ENCODE results near the gene AQR. TPM values are rescaled to one million over a fixed set of nuclear protein-coding genes. Genes with fewer than 3 reads are reported as not detected.
"Not testable (repeated sequence)": the region's sequence is repeated elsewhere in the genome, so short reads cannot be mapped to it uniquely, and the experiment has no call there.

Gene AQR
- total and polyA plus RNA-seq, 2 of the 13 experiments (the other 11 are each of a cell fraction or from before 2014, with no cell fraction given), result 18.7 to 31.3 TPM

GRCh38 chr15:34970098-34970643, 629 bp upstream of the AQR start:
- 70% methylated on average over 21 of the region's 21 CpGs for WGBS (ENCODE audit: low lambda C conversion rate)
- Histone ChIP-seq H3K9ac (ENCODE audit: insufficient read depth, low read depth, low read length) (peak overlapping the region; percentile 94; the same call in 1 of the 2 replicates), H3K4me1 (ENCODE audit: insufficient read depth, low read length) (peaks cover 26% of the 10 kb centered on the region), H3K4me3 (replicated peaks in 1 of 3; ENCODE audit: insufficient read depth in 1 of 3, low read depth in 2 of 3, low read length in 3 of 3) (peak overlapping the region; percentile 47 to 94 (median 94)), H3K4me2 (ENCODE audit: low read depth, low read length) (peak overlapping the region; percentile 80), H2AFZ (ENCODE audit: low read length) (peak overlapping the region; percentile 61), H3K79me2 (ENCODE audit: insufficient read depth, low read length) (peaks cover 37% of the 10 kb centered on the region)
- DNase-seq (ENCODE audit: low spot score); H3K9me3 ChIP-seq (ENCODE audit: low read length); H3K27me3 ChIP-seq (ENCODE audit: control insufficient read depth in 1 of 2, insufficient read depth in 2 of 2, low read length in 2 of 2); intact Hi-C loops (cut with micrococcal nuclease; ENCODE audit: unreplicated experiment); H3K27ac ChIP-seq (ENCODE audit: extremely low read length, insufficient read depth, low read length); FAIRE-seq; in situ Hi-C loops (cut with HindIII; ENCODE audit: extremely low pct_ligation_motif_present, low pct_unique_long_range_greater_than_20kb); CTCF ChIA-PET (ENCODE audit: low intra/inter-chr PET ratio, low total read pairs); H4K20me1 ChIP-seq (ENCODE audit: insufficient read depth, low read length); BruUV-seq (replicated peaks); H3K36me3 ChIP-seq (replicated peaks in 1 of 2; ENCODE audit: control insufficient read depth in 1 of 2, insufficient read depth in 2 of 2, low read length in 2 of 2): not testable (repeated sequence)
- POLR2A ChIA-PET, result interaction anchor here (0.6 to 2.2 kb wide), 6 partner anchors 10 to 869 kb away, joined by 3 to 125 read pairs (median 6); partner anchors contain the start of genes SLC12A6 and ZNF770
- peak; percentile 3; the same call in 2 of the 3 replicates for ATAC-seq
- TF ChIP-seq ZEB1 (IDR thresholded peaks at IDR 0.05; ENCODE audit: insufficient replicate concordance, low read depth) (peak; percentile 10), HMG20A (CRISPR knock-in tag; IDR thresholded peaks at IDR 0.05; ENCODE audit: borderline replicate concordance) (0 out of 2 replicates have a peak, but pooled peaks have one; percentile 5)

GRCh38 chr15:34964277-34964676, 5.3 kb downstream of the AQR start:
- ATAC-seq, result no peak
- FAIRE-seq, result no peak
- WGBS (ENCODE audit: low lambda C conversion rate), result 92% methylated on average over 2 of the region's 2 CpGs

More at GRCh38 chr15:34964277-34964676, 5.3 kb downstream of the AQR start:
- POLR2A ChIA-PET, result no interaction called here
- no peaks in the 10 kb centered on the region; a peak in 1 of 5 replicates for H3K27me3 ChIP-seq (ENCODE audit: control insufficient read depth in 1 of 2, insufficient read depth in 2 of 2, low read length in 2 of 2)
- no peaks in the 10 kb centered on the region for H3K9me3 ChIP-seq (ENCODE audit: low read length)
- CTCF ChIA-PET (ENCODE audit: low intra/inter-chr PET ratio, low total read pairs), result no interaction called here
- no peak overlapping the region for H3K4me2 ChIP-seq (ENCODE audit: low read depth, low read length)
- no peak overlapping the region for H3K9ac ChIP-seq (ENCODE audit: insufficient read depth, low read depth, low read length)
- in situ Hi-C loops (cut with HindIII; ENCODE audit: extremely low pct_ligation_motif_present, low pct_unique_long_range_greater_than_20kb), result no loop called here
- intact Hi-C loops (cut with micrococcal nuclease; ENCODE audit: unreplicated experiment), result no loop called here
- DNase-seq (ENCODE audit: low spot score), result no peak
- peaks cover 42% of the 10 kb centered on the region for H3K79me2 ChIP-seq (ENCODE audit: insufficient read depth, low read length)
- H3K27ac ChIP-seq (ENCODE audit: extremely low read length, insufficient read depth, low read length), result no peak overlapping the region
- H3K36me3 ChIP-seq (replicated peaks in 1 of 2; ENCODE audit: control insufficient read depth in 1 of 2, insufficient read depth in 2 of 2, low read length in 2 of 2), result peaks cover 2 to 15% of the 10 kb centered on the region in 2 experiments; a peak in 4 of 5 replicates
- no peak overlapping the region for H2AFZ ChIP-seq (ENCODE audit: low read length)
- peaks cover 33% of the 10 kb centered on the region for H3K4me1 ChIP-seq (ENCODE audit: insufficient read depth, low read length)
- H3K4me3 ChIP-seq (replicated peaks in 1 of 3; ENCODE audit: insufficient read depth in 1 of 3, low read depth in 2 of 3, low read length in 3 of 3), result no peak overlapping the region
- no TSS peak for BruUV-seq (replicated peaks)
- H4K20me1 ChIP-seq (ENCODE audit: insufficient read depth, low read length), result no peaks in the 10 kb centered on the region
- TF ChIP-seq ATAD3A (CRISPR knock-in tag; IDR thresholded peaks at IDR 0.05) (no peak), ZNF724P (CRISPR knock-in tag; IDR thresholded peaks at IDR 0.05; ENCODE audit: borderline replicate concordance) (no peak), AKNA (CRISPR knock-in tag; IDR thresholded peaks at IDR 0.05; ENCODE audit: borderline replicate concordance) (no peak), ZNF205 (CRISPR knock-in tag; IDR thresholded peaks at IDR 0.05) (no peak), RARG (CRISPR knock-in tag; IDR thresholded peaks at IDR 0.05; ENCODE audit: low read depth) (no peak), ZNF224 (CRISPR knock-in tag; IDR thresholded peaks at IDR 0.05) (no peak)
